Nephron progenitor cell (in vitro differentiated cells): ENCODE results near the gene CRELD2.
A peak's percentile ranks its signal among the peaks of the same experiment; 100 is the strongest.

Source experiments
- DNase-seq: peaks from one replicate; pipeline ENCODE4 v3.0.0; 2021
- H3K27ac Mint-ChIP-seq: 2 replicates; pipeline ENCODE4 v1.8.0; 2021; ENCODE audit warnings: mild to moderate bottlenecking, moderate library complexity, mixed read lengths
- H3K27me3 Mint-ChIP-seq: 2 replicates; pipeline ENCODE4 v1.8.0; 2021; ENCODE audit warnings: mild to moderate bottlenecking, low read depth, mixed read lengths; ENCODE audit not compliant: poor library complexity
- H3K36me3 Mint-ChIP-seq: 2 replicates; pipeline ENCODE4 v1.8.0; 2021; ENCODE audit warnings: low read depth, mixed read lengths
- H3K4me1 Mint-ChIP-seq: 2 replicates; pipeline ENCODE4 v1.8.0; 2021; ENCODE audit warnings: mixed read lengths
- H3K4me3 Mint-ChIP-seq: 2 replicates; pipeline ENCODE4 v1.8.0; 2021; ENCODE audit warnings: mild to moderate bottlenecking, moderate library complexity, mixed read lengths
- H3K9me3 Mint-ChIP-seq: 2 replicates; pipeline ENCODE4 v1.8.0; 2021; ENCODE audit warnings: mild to moderate bottlenecking, moderate library complexity, mixed read lengths
- CTCF ChIP-seq: fragments of 200-600 bp; sonication (generic); IDR thresholded peaks from 2 replicates; pipeline ENCODE4 v1.5.0; 2021; ENCODE audit warnings: antibody characterized with exemption

The CRELD2 gene

DNA sequence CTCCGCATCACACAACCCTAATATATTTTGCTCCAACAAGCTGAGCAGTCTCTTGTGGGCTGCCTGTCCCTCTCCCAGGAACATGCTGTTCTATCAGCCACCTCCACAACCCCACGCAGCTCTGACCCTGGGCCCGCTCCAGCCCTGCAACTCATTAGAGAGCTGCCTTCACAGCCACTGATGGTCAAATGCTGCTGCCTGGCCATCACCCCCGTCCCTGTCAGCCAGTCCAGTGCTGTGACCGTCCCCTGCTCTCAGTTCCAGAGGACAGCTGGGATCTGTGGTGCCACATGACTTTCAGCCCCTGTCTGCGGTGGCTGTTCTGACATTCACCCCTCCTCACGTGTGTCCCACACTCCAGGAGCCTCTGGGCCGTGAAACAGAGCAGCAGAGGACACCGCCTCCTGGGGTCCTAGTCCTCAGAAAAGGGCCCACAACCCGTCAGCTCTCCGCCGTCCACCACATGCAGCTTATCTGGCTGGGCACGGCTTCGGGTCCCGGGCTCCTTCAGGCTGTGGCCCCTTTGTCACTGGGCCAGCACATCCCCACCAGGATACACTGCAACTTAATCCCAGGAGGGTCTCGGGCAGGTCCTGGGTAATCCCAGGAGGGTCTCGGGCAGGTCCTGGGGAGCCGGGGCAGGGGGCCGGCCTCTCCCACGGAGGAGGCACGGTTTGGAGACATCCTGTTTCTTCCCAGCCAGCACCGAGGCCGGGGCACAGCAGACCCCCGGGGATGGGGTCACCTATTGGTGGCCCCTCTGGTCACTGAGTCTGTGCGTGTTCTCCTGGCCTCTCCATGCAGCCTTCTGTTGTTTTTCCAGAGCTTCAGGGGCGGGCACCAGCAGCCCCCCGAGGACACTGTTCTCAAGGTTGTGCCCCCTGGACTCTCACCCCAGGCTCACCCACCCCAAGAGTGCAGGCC, 15.1 kb downstream of the CRELD2 start:
- no peak overlapping the region for H3K4me3 Mint-ChIP-seq

DNA sequence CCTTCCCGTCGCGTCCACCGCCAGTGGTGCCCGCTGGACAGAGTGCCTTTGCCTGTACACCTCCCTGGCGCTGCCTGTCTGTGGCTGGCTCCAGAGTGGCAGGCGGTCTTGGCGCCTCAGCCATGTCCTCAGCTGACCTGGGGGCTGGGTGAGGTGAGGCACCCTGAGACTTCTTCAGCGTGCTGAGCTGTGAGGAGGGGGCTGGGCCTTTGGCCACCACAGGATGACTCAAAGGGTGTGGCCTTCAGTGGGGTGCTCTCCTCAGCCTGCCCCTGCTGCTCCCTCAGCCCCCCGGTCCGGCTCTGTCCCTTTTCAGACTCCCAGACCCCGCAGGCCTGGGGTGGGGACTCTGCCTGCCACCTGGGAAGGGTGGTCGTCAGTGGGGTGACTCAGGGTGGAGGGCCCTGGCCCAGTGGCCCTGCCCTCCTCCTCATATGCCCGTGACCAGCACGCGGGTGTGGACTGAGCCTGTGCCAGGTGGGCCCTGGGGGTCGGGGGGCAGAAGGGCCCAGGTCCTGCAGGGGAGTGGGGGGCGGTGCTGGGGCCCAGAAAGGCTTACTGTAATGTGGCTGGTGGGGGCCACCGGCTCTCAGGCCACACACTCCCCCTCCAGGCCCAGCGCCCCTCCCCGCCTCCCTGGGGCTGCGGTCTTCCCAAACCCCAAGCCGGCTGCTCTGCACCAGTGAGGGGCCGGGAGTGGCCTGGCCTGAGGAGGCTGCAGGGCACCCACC, 15.9 kb downstream of the CRELD2 start:
- H3K4me3 Mint-ChIP-seq = no peak overlapping the region
- H3K27me3 Mint-ChIP-seq = peaks cover 35% of the 10 kb centered on the region
- H3K36me3 Mint-ChIP-seq = no peaks in the 10 kb centered on the region
- H3K9me3 Mint-ChIP-seq = no peaks in the 10 kb centered on the region
- peaks cover 32% of the 10 kb centered on the region for H3K4me1 Mint-ChIP-seq
- TF ChIP-seq CTCF = no peak
- DNase-seq = no peak
- H3K27ac Mint-ChIP-seq = no peak overlapping the region

More for the DNA sequence above, 15.1 kb downstream of the CRELD2 start:
- TF ChIP-seq CTCF = no peak
- H3K4me1 Mint-ChIP-seq = peaks cover 30% of the 10 kb centered on the region
- H3K36me3 Mint-ChIP-seq = no peaks in the 10 kb centered on the region
- H3K27ac Mint-ChIP-seq = no peak overlapping the region
- H3K27me3 Mint-ChIP-seq = peaks cover 35% of the 10 kb centered on the region
- no peak for DNase-seq
- H3K9me3 Mint-ChIP-seq = no peaks in the 10 kb centered on the region

DNA sequence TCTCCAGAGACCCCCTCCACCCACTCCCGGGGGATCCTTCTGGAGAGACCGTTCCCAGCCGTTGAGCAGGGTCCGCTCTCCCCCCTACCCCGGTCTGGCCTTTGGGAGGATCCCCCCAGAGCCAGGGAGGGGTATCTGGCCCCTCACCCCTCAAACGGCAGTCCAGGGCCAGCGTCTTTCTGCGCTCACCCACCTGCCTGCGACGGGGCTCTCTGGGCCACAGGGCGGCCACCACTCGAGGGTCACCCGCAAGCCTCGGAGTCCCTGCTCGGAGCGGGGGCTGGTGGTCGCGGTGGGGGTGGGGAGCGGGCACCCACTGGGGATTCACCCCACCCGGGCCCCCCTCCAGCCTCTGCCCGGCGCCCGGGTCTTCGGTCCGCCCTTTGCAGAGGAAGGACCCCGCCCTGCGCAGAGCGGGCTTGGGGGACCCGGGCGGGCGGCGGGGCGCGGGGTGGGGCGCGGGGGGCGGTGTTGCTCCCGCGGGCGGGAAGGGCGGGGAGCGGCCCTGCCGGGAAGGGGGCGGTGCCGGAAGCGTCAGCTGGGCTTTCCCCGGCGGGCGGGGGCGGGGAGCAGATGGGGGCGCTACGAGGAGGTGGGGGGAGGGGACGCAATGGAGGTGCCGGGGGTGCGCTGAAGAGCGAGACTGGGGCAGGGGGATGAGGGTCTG, 16.6 kb downstream of the CRELD2 start:
- Mint-ChIP-seq H3K4me1 (peaks cover 36% of the 10 kb centered on the region), H3K4me3 (no peak overlapping the region), H3K27ac (no peak overlapping the region), H3K9me3 (no peaks in the 10 kb centered on the region), H3K36me3 (no peaks in the 10 kb centered on the region), H3K27me3 (peaks cover 36% of the 10 kb centered on the region)
- no peak for TF ChIP-seq CTCF
- DNase-seq = peak; percentile 58

DNA sequence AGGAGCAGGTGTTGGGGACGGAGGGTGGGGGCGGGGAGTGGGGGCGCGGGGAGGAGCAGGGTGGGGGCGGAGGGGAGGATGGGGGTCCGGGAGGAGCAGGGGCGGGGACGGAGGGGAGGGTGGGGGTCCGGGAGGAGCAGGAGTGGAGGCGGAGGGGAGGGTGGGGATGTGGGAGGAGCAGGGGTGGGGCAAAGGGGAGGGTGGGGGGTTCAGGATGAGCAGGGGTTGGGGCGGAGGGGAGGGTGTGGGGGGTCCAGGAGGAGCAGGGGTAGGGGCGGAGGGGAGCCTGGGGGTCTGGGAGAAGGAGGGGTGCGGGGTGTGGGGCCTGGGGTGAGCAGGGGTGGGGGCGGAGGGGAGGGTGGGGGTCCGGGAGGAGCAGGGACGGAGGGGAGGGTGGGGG, 17.1 kb downstream of the CRELD2 start:
- H3K9me3 Mint-ChIP-seq = no peaks in the 10 kb centered on the region
- peaks cover 32% of the 10 kb centered on the region for H3K27me3 Mint-ChIP-seq
- H3K4me1 Mint-ChIP-seq = peaks cover 36% of the 10 kb centered on the region
- H3K36me3 Mint-ChIP-seq = no peaks in the 10 kb centered on the region
- no peak for DNase-seq
- no peak for TF ChIP-seq CTCF
- no peak overlapping the region for H3K4me3 Mint-ChIP-seq
- no peak overlapping the region for H3K27ac Mint-ChIP-seq

GRCh38 chr22:49936018-49936972, 17.9 kb downstream of the CRELD2 start:
- Mint-ChIP-seq H3K4me1 (peaks cover 31% of the 10 kb centered on the region), H3K27me3 (peaks cover 28% of the 10 kb centered on the region), H3K27ac (no peak overlapping the region), H3K9me3 (peaks cover 3% of the 10 kb centered on the region), H3K4me3 (peak overlapping the region; percentile 61), H3K36me3 (no peaks in the 10 kb centered on the region)
- no peak for TF ChIP-seq CTCF
- DNase-seq = peak; percentile 62
